ENCODE data around the gene CD82. TPM values are rescaled to one million over a fixed set of nuclear protein-coding genes. Genes with fewer than 3 reads are reported as not detected.

The CD82 gene
- total and polyA plus RNA-seq, 2 donors (not counting 1 experiment from before 2014, with no cell fraction given), result 192 to 438 TPM

GRCh38 chr11:44597358-44598012, 32.0 kb downstream of the CD82 start:
- peak overlapping the region; percentile 72 for H3K4me2 ChIP-seq (replicated peaks; ENCODE audit: low read depth, low read length, poor library complexity, severe bottlenecking)
- peaks cover 76 to 95% of the 10 kb centered on the region in 2 donors for H3K4me1 ChIP-seq (ENCODE audit: control insufficient read depth in 2 of 2, insufficient read depth in 2 of 2, low read length in 2 of 2)
- H3K36me3 ChIP-seq (replicated peaks in 1 of 2; ENCODE audit: control extremely low read depth in 1 of 2, control insufficient read depth in 1 of 2, extremely low read depth in 1 of 2, insufficient read depth in 2 of 2, low read length in 1 of 2), result peaks cover 0 to 52% of the 10 kb centered on the region in 2 experiments
- peak overlapping the region; percentile 92 for H3K27ac Mint-ChIP-seq
- H4K20me1 ChIP-seq (ENCODE audit: control insufficient read depth, insufficient read depth, low read length, poor library complexity, severe bottlenecking), result no peaks in the 10 kb centered on the region
- peaks cover 96% of the 10 kb centered on the region for H3K4me1 Mint-ChIP-seq
- no peak overlapping the region for H3K4me3 ChIP-seq (ENCODE audit: control extremely low read depth in 1 of 5, extremely low read depth in 1 of 5, insufficient read depth in 1 of 5, low read depth in 2 of 5, low read length in 4 of 5)
- 50% methylated on average over 2 of the region's 5 CpGs for WGBS (ENCODE audit: insufficient coverage)
- no peak for TF ChIP-seq CTCF (IDR thresholded peaks at IDR 0.05)
- TF ChIP-seq EZH2 (IDR thresholded peaks at IDR 0.05; ENCODE audit: borderline replicate concordance, insufficient read depth, low read depth, low read length, poor library complexity, severe bottlenecking), result no peak
- no peaks in the 10 kb centered on the region for H3K9me3 ChIP-seq (ENCODE audit: control extremely low read depth in 1 of 3, control insufficient read depth in 2 of 3, insufficient read depth in 1 of 3, low read length in 2 of 3)
- H2AFZ ChIP-seq (ENCODE audit: insufficient read depth, low read depth, low read length, poor library complexity, severe bottlenecking), result no peak overlapping the region
- ChIA-PET CTCF (interaction anchor here (0.8 to 17.6 kb wide), 8 partner anchors 10 to 40 kb away, joined by 3 to 313 read pairs (median 4); no protein-coding TSS in a partner anchor), POLR2A (interaction anchor here (1.2 to 11.4 kb wide), 4 partner anchors 16 to 38 kb away, joined by 5 to 189 read pairs (median 11); partner anchors contain the start of gene CD82)
- DNase-seq (peak; percentile 58), ATAC-seq (ENCODE audit: low read depth) (no peak)
- peak overlapping the region; percentile 39 for H3K9ac ChIP-seq (ENCODE audit: low read length)
- H3K27ac ChIP-seq (ENCODE audit: low read length in 2 of 2), result peak overlapping the region; percentile 78 to 85
- H3K4me3 Mint-ChIP-seq, result peak overlapping the region; percentile 77
- H3K27me3 Mint-ChIP-seq, result no peaks in the 10 kb centered on the region
- H3K9me3 Mint-ChIP-seq (ENCODE audit: insufficient read depth), result no peaks in the 10 kb centered on the region
- peaks cover 24% of the 10 kb centered on the region for H3K79me2 ChIP-seq (ENCODE audit: control insufficient read depth, insufficient read depth, low read length)
- intact Hi-C loops (cut with micrococcal nuclease), result loop anchor here (2.0 kb wide), 1 partner anchor 15 kb away; no protein-coding TSS in a partner anchor
- H3K27me3 ChIP-seq (replicated peaks in 1 of 4; ENCODE audit: control extremely low read depth in 1 of 4, control insufficient read depth in 3 of 4, insufficient read depth in 4 of 4, low read length in 3 of 4), result no peaks in the 10 kb centered on the region

- peaks cover 99% of the 10 kb centered on the region for H3K4me1 Mint-ChIP-seq
These were observed 33.4 kb downstream of the CD82 start for GRCh38 chr11:44598831-44599230.

More at GRCh38 chr11:44598831-44599230, 33.4 kb downstream of the CD82 start:
- Histone ChIP-seq H4K20me1 (ENCODE audit: control insufficient read depth, insufficient read depth, low read length, poor library complexity, severe bottlenecking) (no peaks in the 10 kb centered on the region), H3K4me3 (ENCODE audit: control extremely low read depth in 1 of 5, extremely low read depth in 1 of 5, insufficient read depth in 1 of 5, low read depth in 2 of 5, low read length in 4 of 5) (no peak overlapping the region), H3K4me2 (replicated peaks; ENCODE audit: low read depth, low read length, poor library complexity, severe bottlenecking) (peak overlapping the region; percentile 6), H3K79me2 (ENCODE audit: control insufficient read depth, insufficient read depth, low read length) (peaks cover 18% of the 10 kb centered on the region), H3K9ac (ENCODE audit: low read length) (no peak overlapping the region), H3K36me3 (replicated peaks in 1 of 2; ENCODE audit: control extremely low read depth in 1 of 2, control insufficient read depth in 1 of 2, extremely low read depth in 1 of 2, insufficient read depth in 2 of 2, low read length in 1 of 2) (peaks cover 0 to 53% of the 10 kb centered on the region in 2 experiments), H3K4me1 (ENCODE audit: control insufficient read depth in 2 of 2, insufficient read depth in 2 of 2, low read length in 2 of 2) (peaks cover 90 to 98% of the 10 kb centered on the region in 2 donors), H3K27me3 (replicated peaks in 1 of 4; ENCODE audit: control extremely low read depth in 1 of 4, control insufficient read depth in 3 of 4, insufficient read depth in 4 of 4, low read length in 3 of 4) (no peaks in the 10 kb centered on the region), H3K27ac (ENCODE audit: low read length in 2 of 2) (peak overlapping the region; percentile 47 to 99), H3K9me3 (ENCODE audit: control extremely low read depth in 1 of 3, control insufficient read depth in 2 of 3, insufficient read depth in 1 of 3, low read length in 2 of 3) (no peaks in the 10 kb centered on the region), H2AFZ (ENCODE audit: insufficient read depth, low read depth, low read length, poor library complexity, severe bottlenecking) (no peak overlapping the region)
- DNase-seq (no peak), ATAC-seq (ENCODE audit: low read depth) (no peak)
- no peak overlapping the region for H3K4me3 Mint-ChIP-seq
- no peaks in the 10 kb centered on the region for H3K9me3 Mint-ChIP-seq (ENCODE audit: insufficient read depth)
- POLR2A ChIA-PET, result interaction anchor here (0.8 to 11.4 kb wide), 3 partner anchors 14 to 33 kb away, joined by 3 to 189 read pairs (median 3); partner anchors contain the start of gene CD82
- 91% methylated on average over 1 of the region's 1 CpG for WGBS (ENCODE audit: insufficient coverage)
- intact Hi-C loops (cut with micrococcal nuclease), result no loop called here
- peak overlapping the region; percentile 94 for H3K27ac Mint-ChIP-seq
- TF ChIP-seq EZH2 (IDR thresholded peaks at IDR 0.05; ENCODE audit: borderline replicate concordance, insufficient read depth, low read depth, low read length, poor library complexity, severe bottlenecking), result no peak
- TF ChIP-seq CTCF (IDR thresholded peaks at IDR 0.05), result no peak
- CTCF ChIA-PET, result interaction anchor here (0.5 to 17.6 kb wide), 5 partner anchors 15 to 556 kb away, joined by 3 to 313 read pairs (median 5); no protein-coding TSS in a partner anchor
- H3K27me3 Mint-ChIP-seq, result no peaks in the 10 kb centered on the region
